Upper lobe of left lung (tissue), 6 donors: ENCODE results near the gene MATK. TPM values are rescaled to one million over a fixed set of nuclear protein-coding genes. Genes with fewer than 3 reads are reported as not detected.
"Not testable (repeated sequence)": the region's sequence is repeated elsewhere in the genome, so short reads cannot be mapped to it uniquely, and the experiment has no call there.

Source experiments
- ATAC-seq, 2 donors: fragments of 200-7000 bp; cut with Tn5 transposase; one replicate each; pipeline ENCODE4 v1.9.1; 2022; ENCODE audit warnings: mild to moderate bottlenecking in 2 of 2, moderate library complexity in 2 of 2; ENCODE audit not compliant: low FRiP score in 2 of 2
- DNase-seq, 2 donors: peaks; one replicate each; pipeline ENCODE4 v3.0.0-alpha.2; 2019 to 2020
- H3K27ac ChIP-seq, 4 donors: fragments of 200-600 bp; sonication (generic); one replicate each; pipeline ENCODE4 v1.5.1; 2016 to 2019
- H3K27me3 ChIP-seq, 4 donors: fragments of 200-600 bp; sonication (generic); one replicate each; pipeline ENCODE4 v1.5.1; 2017 to 2019
- H3K36me3 ChIP-seq, 4 donors: fragments of 200-600 bp; sonication (generic); one replicate each; pipeline ENCODE4 v1.5.1; 2016 to 2019
- H3K4me1 ChIP-seq, 4 donors: fragments of 200-600 bp; sonication (generic); one replicate each; pipeline ENCODE4 v1.5.1; 2018 to 2019
- H3K4me3 ChIP-seq, 4 donors: fragments of 200-600 bp; sonication (generic); one replicate each; pipeline ENCODE4 v1.5.1; 2017 to 2019; ENCODE audit warnings: mild to moderate bottlenecking in 2 of 4, moderate library complexity in 1 of 4
- H3K9me3 ChIP-seq, 4 donors: fragments of 200-600 bp; sonication (generic); one replicate each; pipeline ENCODE4 v1.5.1; 2018 to 2019
- EP300 ChIP-seq, 4 donors: sonication (generic); formaldehyde crosslinking; IDR thresholded peaks; one replicate each; pipeline ENCODE4 v1.5.1; 2017; ENCODE audit warnings: antibody characterized with exemption in 4 of 4, control low read depth in 2 of 4
- POLR2A ChIP-seq, 4 donors: fragments of 450-650 bp; IDR thresholded peaks; one replicate each; pipeline ENCODE4 v1.5.1; 2016 to 2017; ENCODE audit warnings: antibody characterized with exemption in 4 of 4, mild to moderate bottlenecking in 2 of 4
- POLR2AphosphoS5 ChIP-seq, 2 donors: sonication (generic); formaldehyde crosslinking; IDR thresholded peaks; one replicate each; pipeline ENCODE4 v1.5.1; 2017; ENCODE audit warnings: antibody characterized with exemption in 2 of 2
- WGBS, 2 donors: methylation state at CpG; one replicate each; pipeline ENCODE4 v1.1.5; 2017 to 2018; 5-methylcytosine and 5-hydroxymethylcytosine counted together
- total RNA-seq, 6 donors: library from RNA; depleted of rRNA in 4 of 6; stranded (reverse); fragments of >200 nt in 4 of 6; gene quantifications; one replicate each; pipeline versions ENCODE4 v1.1.0 to v1.2.1, GENCODE V29; 2016 to 2021
- TF ChIP-seq, protein P1 (sequence below), 6 experiments: fragments of 450-650 bp in 4 of 6; fragments of 200-600 bp in 2 of 6; sonication (generic) in 2 of 6; IDR thresholded peaks; one replicate each; pipeline ENCODE4 v1.5.1; 2016 to 2019; ENCODE audit warnings: antibody characterized with exemption in 6 of 6
- donor health status: DM: no; HTN: no; CAD: no; lungs with moderate emphysema.
- donor health status: DM: no; HTN: yes; CAD: no; lungs with severe emphysema.

Gene MATK
- total RNA-seq, 6 donors from 2014 or later = 9.6 to 20.1 (median 13.1) TPM

DNA sequence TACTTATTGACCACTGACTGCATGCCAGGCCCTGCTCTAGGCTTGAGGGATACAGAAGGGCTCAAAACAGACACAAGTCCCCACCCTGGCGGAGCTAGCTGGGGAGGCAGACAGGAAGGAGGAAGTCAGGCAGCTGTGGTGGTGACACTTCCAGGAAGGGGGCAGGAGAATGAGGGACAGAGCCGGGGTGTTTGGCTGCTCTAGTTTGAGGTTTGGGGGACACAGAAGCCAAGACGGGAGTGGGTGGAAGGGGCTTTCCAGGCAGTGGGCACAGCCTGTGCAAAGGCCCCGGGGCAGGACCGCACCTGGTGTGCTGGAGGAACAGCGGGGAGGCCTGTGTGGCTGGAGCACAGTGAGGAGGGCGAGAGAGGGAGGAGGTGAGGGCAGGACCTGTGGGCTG is 19.7 kb downstream of the MATK start:
- H3K4me1 ChIP-seq = peaks cover 15 to 31% (median 18%) of the 10 kb centered on the region in 4 donors
- H3K9me3 ChIP-seq = no peaks in the 10 kb centered on the region
- TF ChIP-seq POLR2AphosphoS5 (IDR thresholded peaks at IDR 0.05) (no peak), POLR2A (IDR thresholded peaks at IDR 0.05) (no peak), EP300 (IDR thresholded peaks at IDR 0.05) (no peak)
- TF ChIP-seq, protein P1, sequence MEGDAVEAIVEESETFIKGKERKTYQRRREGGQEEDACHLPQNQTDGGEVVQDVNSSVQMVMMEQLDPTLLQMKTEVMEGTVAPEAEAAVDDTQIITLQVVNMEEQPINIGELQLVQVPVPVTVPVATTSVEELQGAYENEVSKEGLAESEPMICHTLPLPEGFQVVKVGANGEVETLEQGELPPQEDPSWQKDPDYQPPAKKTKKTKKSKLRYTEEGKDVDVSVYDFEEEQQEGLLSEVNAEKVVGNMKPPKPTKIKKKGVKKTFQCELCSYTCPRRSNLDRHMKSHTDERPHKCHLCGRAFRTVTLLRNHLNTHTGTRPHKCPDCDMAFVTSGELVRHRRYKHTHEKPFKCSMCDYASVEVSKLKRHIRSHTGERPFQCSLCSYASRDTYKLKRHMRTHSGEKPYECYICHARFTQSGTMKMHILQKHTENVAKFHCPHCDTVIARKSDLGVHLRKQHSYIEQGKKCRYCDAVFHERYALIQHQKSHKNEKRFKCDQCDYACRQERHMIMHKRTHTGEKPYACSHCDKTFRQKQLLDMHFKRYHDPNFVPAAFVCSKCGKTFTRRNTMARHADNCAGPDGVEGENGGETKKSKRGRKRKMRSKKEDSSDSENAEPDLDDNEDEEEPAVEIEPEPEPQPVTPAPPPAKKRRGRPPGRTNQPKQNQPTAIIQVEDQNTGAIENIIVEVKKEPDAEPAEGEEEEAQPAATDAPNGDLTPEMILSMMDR (IDR thresholded peaks at IDR 0.05) = no peak
- 75 to 84% methylated on average over 7 of the region's 7 CpGs for WGBS, 2 donors
- no peak overlapping the region for H3K27ac ChIP-seq
- peaks cover 11 to 52% (median 39%) of the 10 kb centered on the region in 4 donors for H3K36me3 ChIP-seq
- ATAC-seq (no peak), DNase-seq (no peak)
- H3K27me3 ChIP-seq = no peaks in the 10 kb centered on the region
- H3K4me3 ChIP-seq = no peak overlapping the region

DNA sequence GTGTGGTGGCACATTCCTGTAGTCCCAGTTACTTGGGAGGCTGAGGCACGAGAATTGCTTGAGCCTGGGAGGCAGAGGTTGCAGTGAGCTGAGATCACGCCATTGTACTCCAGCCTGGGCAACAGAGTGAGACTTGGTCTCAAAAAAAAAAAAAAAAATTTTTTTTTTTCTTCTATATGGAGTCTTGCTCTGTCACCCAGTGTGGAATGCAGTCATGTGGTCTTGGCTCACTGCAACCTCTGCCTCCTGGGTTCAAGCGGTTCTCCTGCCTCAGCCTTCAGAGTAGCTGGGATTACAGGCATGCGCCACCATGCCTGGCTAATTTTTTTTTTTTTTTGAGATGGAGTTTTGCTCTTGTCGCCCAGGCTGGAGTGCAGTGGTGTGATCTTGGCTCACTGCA is 20.4 kb downstream of the MATK start:
- H3K9me3 ChIP-seq, DNase-seq, H3K4me3 ChIP-seq, ATAC-seq, H3K27me3 ChIP-seq, H3K27ac ChIP-seq: not testable (repeated sequence)
- 92 to 96% methylated on average over 5 of the region's 5 CpGs for WGBS, 2 donors
- peaks cover 11 to 52% (median 39%) of the 10 kb centered on the region in 4 donors for H3K36me3 ChIP-seq
- H3K4me1 ChIP-seq = peaks cover 17 to 35% (median 20%) of the 10 kb centered on the region in 4 donors

DNA sequence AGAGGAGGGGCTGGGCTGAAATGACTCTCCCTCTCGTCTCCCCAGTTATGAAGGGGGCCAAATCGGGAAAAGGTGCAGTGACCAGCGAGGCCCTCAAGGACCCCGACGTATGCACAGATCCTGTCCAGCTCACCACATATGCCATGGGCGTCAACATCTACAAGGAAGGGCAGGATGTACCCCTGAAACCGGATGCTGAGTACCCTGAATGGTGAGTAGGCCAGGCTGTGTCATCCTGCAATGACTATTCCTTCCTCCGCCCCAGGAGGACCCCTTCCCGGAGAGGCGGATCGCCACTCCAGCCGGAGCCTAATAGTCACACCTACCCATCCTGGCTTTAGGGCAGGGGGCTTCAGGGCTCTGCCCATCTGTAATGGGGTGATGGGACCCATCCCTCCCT is 21.1 kb downstream of the MATK start:
- Histone ChIP-seq H3K9me3 (no peaks in the 10 kb centered on the region), H3K27ac (no peak overlapping the region), H3K4me3 (no peak overlapping the region), H3K4me1 (peaks cover 23 to 40% (median 26%) of the 10 kb centered on the region in 4 donors), H3K27me3 (no peaks in the 10 kb centered on the region), H3K36me3 (peaks cover 11 to 52% (median 39%) of the 10 kb centered on the region in 4 donors)
- 97 to 99% methylated on average over 12 of the region's 12 CpGs for WGBS, 2 donors
- ATAC-seq (no peak), DNase-seq (no peak)
- TF ChIP-seq POLR2AphosphoS5 (IDR thresholded peaks at IDR 0.05) (no peak), EP300 (IDR thresholded peaks at IDR 0.05) (no peak)

DNA sequence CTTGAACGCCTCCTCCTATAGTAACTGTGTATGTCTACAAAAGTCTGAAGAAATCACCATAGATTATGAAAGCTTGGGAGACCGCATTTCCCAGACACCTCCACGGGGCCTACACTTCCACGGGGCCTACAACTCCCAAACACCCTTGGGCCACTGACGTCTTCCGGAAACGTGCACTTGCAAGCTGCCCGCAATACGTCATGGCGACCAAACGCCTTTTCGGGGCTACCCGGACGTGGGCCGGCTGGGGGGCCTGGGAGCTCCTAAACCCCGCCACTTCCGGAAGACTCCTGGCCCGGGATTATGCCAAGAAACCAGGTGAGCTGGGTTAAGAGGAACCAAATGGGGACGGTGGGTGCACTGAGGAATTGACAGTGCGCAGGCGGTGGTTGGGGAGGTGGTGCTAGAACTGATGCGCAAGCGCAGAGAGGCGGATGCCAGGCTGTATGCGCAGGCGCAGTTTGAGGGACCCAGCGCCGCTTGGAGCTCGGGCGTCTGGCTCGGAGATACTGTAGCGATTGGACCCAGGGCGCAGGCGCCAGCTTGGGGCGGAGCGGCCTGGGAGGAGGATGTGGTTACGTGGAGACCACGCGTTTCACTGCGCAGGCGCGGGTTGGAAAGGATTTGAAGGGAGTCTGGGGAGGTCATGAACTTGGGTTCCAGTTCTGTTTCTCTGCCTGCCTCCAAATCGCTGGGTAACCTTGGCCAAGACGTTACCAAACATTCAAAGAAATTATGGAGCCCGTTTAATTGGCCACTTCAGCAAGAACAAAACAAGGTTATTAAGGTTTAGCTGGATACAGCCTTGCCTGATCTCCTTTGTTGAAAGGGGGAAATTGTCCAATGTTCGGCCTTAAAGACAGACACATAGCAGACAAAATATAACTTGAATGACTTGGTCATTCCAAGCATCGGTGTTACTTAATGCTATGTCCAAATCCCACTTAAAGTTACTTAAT is 23.4 kb downstream of the MATK start, which contains the start of gene MRPL54:
MRPL54 (plus strand) TSS at position 182 of the 959 bp plus-strand sequence; CDS start at position 201, 19 bp downstream.
- WGBS, 2 donors = 3 to 7% methylated on average over 18 to 47 of the region's 47 CpGs
- DNase-seq = peak; percentile 99
- H3K27ac ChIP-seq = peak within 1 kb of the TSS; percentile 91 to 99 (median 98)
- H3K4me1 ChIP-seq = peaks cover 34 to 48% (median 38%) of the 10 kb centered on the region in 4 donors
- peaks cover 11 to 50% (median 37%) of the 10 kb centered on the region in 4 donors for H3K36me3 ChIP-seq
- TF ChIP-seq POLR2AphosphoS5 (IDR thresholded peaks at IDR 0.05) = peak; percentile 90 to 95
- TF ChIP-seq POLR2A (IDR thresholded peaks at IDR 0.05) = peak in 3 of 4 donors; percentile 52 to 93 (median 88)
- TF ChIP-seq, protein P1 (IDR thresholded peaks at IDR 0.05) = peak in 1 of 6 experiments; percentile 5
- peak in 1 of 4 donors; percentile 47 for TF ChIP-seq EP300 (IDR thresholded peaks at IDR 0.05)
- no peaks in the 10 kb centered on the region for H3K9me3 ChIP-seq
- ATAC-seq = peak; percentile 96 to 97
- H3K27me3 ChIP-seq = no peaks in the 10 kb centered on the region
- H3K4me3 ChIP-seq = peak within 1 kb of the TSS; percentile 80 to 97 (median 84)

DNA sequence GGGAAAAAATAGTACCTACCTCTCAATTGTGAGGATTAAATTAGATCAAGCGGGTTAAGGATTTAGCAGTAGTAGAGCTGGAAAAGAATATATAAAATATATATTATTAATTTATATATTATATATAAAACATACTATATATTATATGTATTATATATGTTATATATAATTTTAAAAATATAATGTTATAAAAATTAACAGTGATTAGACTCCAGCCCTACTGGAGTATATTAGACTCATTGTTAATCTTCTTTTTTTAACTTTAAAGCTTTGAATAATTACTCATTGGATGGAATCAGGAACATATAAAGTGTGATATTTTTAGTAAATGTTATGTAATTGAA is 24.1 kb downstream of the MATK start:
- 60 to 70% methylated on average over 1 of the region's 1 CpG for WGBS, 2 donors
- peak overlapping the region; percentile 91 to 99 (median 98) for H3K27ac ChIP-seq
- ATAC-seq (no peak), DNase-seq (no peak)
- no peaks in the 10 kb centered on the region for H3K9me3 ChIP-seq
- no peaks in the 10 kb centered on the region for H3K27me3 ChIP-seq
- TF ChIP-seq POLR2A (IDR thresholded peaks at IDR 0.05) (no peak), POLR2AphosphoS5 (IDR thresholded peaks at IDR 0.05) (no peak), EP300 (IDR thresholded peaks at IDR 0.05) (no peak)
- TF ChIP-seq, protein P1 (IDR thresholded peaks at IDR 0.05) = no peak
- H3K4me1 ChIP-seq = peaks cover 34 to 43% (median 38%) of the 10 kb centered on the region in 4 donors
- peaks cover 5 to 49% (median 33%) of the 10 kb centered on the region in 4 donors for H3K36me3 ChIP-seq
- H3K4me3 ChIP-seq = peak overlapping the region in 3 of 4 donors; percentile 46 to 66 (median 62)
